ENCODE measurements around the gene PLET1.

GRCh38 chr11:112304914-112305313, 44.3 kb upstream of the PLET1 start:
- TF ChIP-seq CTCF (optimal IDR thresholded peaks at IDR 0.05 in 1 of 3, IDR thresholded peaks at IDR 0.05 in 1 of 3, conservative IDR thresholded peaks at IDR 0.05 in 1 of 3; ENCODE audit: extremely low read depth in 1 of 3, insufficient read depth in 2 of 3, low read length in 3 of 3) (no peak), EZH2 (IDR thresholded peaks at IDR 0.05; ENCODE audit: low read length) (no peak)

Measured in keratinocyte (primary cell).